Measurements from ENCODE around the gene ATP5F1A.
"Not testable (repeated sequence)": the region's sequence is repeated elsewhere in the genome, so short reads cannot be mapped to it uniquely, and the experiment has no call there.

ATP5F1A gene

DNA sequence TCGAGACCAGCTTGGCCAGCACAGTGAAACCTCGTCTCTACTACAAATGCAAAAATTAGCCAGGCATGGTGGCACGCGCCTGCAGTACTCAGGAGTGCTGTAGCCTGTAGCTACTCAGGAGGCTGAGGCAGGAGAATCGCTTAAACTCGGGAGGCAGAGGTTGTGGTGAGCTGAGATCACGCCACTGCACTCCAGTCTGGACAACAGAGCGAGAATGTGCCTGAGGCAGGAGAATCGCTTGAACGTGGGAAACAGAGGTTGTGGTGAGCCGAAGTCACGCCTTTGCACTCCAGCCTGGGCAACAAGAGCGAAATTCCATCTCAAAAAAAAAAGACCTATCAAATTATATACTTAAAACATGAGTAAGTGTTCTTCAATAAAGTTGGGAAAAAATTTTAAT lies 50.7 kb downstream of the ATP5F1A start:
- not testable (repeated sequence) for DNase-seq (ENCODE audit: low read depth in 2 of 2)

DNA sequence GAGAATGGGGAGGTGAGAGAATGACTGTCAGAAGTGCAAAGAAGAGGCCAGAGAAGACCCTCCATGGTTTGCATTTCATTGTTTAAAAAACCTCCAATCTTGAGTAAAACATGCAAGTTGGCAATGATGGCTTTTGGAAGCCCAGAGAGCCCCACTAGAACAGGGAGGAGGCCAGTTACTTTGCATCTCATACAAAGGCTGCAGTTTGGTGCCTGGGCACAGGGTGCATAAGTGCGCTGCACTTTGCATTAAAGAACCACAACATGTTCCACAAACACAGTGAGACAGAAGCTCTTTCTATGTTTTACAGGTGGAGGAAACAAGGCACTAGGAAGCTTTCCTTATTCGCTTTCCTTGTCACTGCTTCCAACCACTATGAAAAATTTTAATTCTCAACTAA lies 51.4 kb downstream of the ATP5F1A start:
- DNase-seq (ENCODE audit: low read depth in 2 of 2) = no peak

DNA sequence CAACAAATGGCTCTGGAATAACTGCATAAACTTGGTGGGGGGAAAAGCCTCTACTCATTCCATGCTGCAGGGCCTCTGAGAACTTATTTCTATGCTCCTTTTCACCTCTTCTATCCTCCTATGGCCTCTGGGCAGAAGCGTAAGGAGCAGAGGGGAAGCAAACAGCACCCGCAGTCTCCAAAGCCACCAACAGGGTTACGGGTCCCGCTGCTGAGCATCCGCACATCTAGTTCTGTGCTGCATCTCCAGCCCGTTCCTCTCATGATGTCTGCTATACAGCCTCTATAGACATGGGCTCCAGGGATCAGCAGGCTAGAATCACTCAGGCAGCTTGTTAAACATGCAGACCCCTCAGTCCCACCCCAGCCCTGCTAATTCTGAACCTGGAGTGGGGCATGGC lies 52.0 kb downstream of the ATP5F1A start:
- no peak for DNase-seq (ENCODE audit: low read depth in 2 of 2)

DNA sequence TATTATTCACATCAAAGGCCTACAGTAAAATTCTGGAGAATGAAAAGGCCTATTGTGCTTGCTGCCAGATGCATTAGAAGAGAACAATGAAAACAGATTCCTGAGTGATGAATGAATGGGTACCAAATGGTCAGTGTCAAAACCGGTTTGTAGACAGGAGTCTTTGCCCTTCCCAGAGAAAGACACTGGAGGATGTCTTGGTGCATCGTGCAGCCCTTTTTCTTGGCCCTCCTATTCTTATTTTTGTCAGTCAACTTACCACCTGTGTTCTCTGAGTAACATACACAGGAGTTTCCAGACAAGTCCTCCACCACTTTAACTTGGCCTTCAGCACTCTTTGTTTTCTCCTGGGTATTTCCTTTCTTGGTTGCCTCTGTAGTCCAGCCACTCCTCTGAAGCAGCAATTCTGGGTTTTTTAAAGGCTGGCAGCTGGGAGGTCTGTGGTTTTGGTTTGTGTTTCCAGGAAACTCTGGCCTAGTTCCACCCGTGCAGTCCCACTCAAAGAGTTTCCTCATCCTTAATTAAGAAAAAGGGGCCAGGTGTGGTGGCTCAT lies 55.4 kb downstream of the ATP5F1A start:
- DNase-seq (ENCODE audit: low read depth in 2 of 2) = no peak

DNA sequence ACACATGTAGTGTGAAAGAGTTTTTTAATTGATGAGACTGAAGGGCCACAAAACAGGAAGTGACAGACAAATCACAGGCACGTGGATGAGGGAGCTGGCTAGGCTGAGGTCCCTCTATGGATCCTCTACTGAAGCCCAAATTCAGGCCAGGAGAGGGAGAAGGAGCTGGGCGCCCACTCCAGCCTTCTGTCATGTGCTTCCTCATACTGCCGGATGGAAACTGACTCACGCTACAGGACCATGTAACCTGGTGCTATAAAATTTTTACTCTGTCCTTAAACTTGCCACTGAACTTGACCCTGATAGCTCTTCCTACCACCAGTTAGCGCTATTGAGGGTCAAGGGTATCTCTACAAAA lies 57.4 kb downstream of the ATP5F1A start:
- DNase-seq (ENCODE audit: low read depth in 2 of 2) = no peak

DNA sequence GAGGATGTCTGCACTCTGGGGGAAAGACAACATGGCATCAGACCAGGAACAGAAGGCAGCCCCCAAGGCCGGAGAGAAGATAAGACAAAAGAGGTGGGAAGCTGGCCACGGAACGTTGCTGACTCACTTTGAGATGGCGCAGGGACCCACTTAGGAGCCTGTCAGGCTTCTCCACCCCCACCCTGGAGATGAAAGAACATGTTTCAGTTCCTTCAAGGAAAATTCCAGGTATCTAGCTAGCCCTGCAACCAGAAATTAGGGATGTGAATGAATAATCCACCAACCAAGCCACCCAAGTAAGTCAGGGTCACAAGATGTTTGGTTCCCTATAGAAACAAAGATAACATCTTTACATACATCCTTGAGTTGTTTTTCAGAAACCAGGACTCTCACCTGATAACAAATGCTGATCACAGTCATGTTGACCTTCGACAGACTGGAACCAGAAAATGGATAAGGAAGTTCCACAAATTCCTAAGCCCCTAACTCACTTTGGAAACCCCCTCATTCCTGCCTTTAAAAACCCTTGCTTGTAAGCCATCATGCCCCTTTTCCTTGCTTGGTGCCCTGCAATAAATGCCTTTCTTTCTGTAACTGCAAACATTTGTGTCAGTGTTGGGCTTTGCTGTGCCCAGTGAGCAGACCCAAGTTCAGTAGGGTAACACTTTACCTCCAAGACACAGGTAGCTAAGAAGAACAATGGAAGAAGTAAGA lies 57.9 kb downstream of the ATP5F1A start:
- no peak for DNase-seq (ENCODE audit: low read depth in 2 of 2)

DNA sequence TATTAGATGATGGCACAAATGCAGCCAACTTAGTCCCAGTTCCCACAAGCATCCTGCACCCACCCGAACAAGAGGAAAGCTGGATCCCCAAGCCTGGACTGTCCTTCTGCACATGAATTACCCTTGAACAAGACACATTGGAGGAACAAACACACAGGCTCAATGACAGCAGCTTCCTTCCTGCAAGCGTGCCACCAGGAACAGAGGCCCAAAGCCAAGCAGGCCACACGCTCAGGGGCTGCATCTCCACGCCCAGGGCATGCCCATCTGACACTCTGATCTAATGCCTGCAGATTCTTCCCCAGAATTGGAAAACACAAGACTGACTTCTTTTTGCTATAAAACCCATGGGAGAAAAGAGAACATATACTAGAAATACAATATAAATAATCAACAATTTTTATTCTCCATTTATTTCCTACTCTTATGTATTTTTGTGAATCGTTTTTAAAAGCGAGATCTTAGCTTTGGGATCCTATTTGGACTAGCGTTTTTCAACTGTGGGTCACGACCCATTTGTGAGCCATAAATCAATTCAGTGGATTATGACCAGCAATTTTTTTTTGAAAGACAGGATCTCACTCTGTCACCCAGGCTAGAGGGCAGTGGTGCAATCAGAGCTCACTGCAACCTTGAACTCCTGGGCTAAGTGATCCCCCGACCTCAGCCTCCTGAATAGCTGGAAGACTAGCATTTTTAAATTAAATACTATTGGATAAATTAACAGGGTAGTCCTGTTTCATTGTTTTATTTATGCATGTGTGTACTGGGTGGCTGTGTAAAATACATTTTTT lies 60.4 kb downstream of the ATP5F1A start:
- no peak for DNase-seq (ENCODE audit: low read depth in 2 of 2)

DNA sequence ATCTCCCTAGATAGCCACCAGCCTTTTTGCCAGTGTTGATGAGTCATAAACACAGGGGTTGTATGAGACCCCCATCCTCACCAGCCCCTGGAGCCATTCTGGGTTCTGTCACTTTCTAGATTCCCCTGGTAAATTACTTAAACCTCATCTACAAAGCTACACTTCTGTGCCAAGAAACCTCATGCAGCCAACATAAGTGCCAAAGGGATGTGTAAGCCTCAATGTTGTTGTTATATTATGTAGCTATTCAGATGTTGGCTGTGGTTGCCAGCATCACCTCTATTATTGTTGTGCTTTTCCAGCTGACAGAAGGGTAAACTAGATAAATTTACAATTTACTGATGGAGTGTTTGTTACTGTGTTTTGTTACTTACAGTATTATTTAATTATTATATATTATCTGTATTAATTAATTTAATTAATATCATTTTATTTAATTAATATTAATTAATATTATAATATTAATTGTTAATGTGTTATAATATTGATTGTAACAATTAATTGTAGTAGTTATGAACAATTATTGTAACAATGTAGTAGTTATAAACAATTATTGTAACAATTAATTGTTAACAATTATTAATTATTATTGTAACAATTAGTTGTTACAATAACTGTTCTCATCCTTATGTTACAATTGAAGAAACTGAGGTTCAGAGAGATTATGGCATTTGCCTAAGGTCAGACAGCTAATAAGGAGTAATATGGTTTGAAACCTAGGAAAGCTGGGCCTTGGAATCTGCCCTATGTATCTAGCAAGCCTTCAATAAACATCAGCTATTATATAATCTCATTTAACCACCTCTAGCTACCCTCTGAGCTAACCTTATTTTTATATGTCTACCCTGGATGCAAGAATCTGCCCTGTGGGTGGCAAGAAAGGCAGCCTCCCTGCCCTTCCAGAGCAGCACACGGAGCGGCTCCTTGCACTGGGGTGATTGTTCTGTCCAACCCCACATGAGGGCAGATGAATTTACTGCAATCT lies 62.1 kb downstream of the ATP5F1A start:
- DNase-seq (ENCODE audit: low read depth in 2 of 2) = no peak

DNA sequence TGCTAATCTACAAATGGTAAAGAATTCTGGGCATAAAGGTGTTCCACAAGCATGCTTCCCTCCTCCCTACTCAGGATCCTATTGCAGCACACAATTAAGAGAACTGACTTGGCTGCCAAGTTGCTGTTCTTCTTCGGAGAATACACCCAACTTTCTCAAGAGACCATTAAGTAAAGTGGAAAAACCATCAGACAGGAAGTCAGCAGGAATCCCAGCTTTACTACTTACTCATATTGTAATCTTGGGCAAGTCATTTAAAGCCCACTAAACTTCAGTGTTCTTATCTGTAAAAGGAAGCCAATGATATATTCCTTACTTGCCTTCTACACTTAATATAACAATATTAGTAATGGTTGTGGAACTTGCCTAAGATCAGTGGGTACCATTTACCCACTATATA lies 63.9 kb downstream of the ATP5F1A start:
- no peak for DNase-seq (ENCODE audit: low read depth in 2 of 2)

DNA sequence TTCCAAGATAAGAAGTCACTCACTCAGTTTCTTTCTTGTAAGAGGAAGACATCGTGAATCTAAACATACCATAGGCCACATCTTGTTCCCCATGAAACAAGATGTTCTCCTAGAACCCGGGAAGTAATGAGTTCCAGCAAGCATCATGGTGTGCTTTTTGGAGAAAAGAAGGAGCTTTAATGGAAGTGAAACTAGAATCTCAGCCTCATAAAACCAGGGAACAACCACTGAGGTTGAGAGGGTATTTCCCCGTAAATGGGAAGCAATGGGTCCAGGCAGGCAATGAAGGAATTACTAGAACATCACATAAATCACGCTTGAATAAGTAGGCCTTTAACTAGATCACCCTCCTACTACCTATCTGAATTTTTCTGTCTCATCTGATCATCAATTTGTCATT lies 66.4 kb downstream of the ATP5F1A start:
- DNase-seq (ENCODE audit: low read depth in 2 of 2) = no peak

Data from stimulated activated CD8-positive, alpha-beta memory T cell treated with anti-CD3 and anti-CD28 coated beads, Interleukin-2, amount 100 ng/mL, for 48 hours (primary cell).